BE2C (cell line): ENCODE data around the gene EML6.

Experiments used
- DNase-seq: peaks from one replicate; pipeline ENCODE4 v3.0.0-alpha.2; 2020
- H3K27me3 ChIP-seq: fragments of 250-450 bp; sonication (Bioruptor Pico); 2 replicates; pipeline ENCODE4 v1.5.1; 2020; ENCODE audit warnings: mild to moderate bottlenecking
- H3K36me3 ChIP-seq: fragments of 250-450 bp; sonication (Bioruptor Pico); 2 replicates; pipeline ENCODE4 v1.5.1; 2020; ENCODE audit warnings: mild to moderate bottlenecking
- H3K4me1 ChIP-seq: fragments of 250-450 bp; sonication (Bioruptor Pico); 2 replicates; pipeline ENCODE4 v1.5.1; 2020
- H3K4me3 ChIP-seq: 2 replicates; pipeline ENCODE4 v1.5.1; 2011; ENCODE audit warnings: low read depth, low read length
- H3K9me3 ChIP-seq: fragments of 250-450 bp; sonication (Bioruptor Pico); 2 replicates; pipeline ENCODE4 v1.5.1; 2020
- CTCF ChIP-seq: IDR thresholded peaks from 2 replicates; pipeline ENCODE4 v1.5.1; 2012; ENCODE audit warnings: mild to moderate bottlenecking, low read depth, low read length

Gene EML6

DNA sequence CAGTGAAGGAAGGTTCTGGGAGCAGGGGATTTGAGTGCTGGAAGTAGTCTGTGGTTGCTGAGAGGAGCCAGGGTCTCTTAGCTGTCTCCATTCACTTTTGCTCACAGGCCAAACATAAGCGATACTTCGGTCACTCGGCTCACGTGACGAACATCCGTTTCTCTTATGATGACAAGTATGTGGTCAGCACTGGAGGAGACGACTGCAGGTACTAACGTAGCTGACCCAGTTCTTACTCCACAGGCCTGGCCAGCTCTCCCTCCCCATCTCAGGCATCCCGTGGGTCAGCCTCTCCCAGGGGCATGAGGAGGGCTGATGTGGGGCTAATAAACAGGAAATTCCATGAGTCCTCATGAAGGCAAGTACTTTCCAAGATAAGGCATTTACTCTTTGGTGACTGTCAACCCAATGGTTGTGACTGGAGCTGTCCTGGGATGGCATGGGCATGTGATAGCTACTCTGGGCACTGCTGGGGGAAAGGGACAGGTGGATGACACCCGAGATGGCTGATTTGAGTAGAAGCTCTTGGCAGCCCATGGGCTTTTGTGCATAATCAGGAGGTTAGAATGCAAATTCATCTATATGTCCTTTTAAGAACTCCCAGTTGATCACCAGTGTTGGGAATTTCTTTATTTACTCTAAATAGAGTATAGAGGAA lies 245.2 kb downstream of the EML6 start:
- Histone ChIP-seq H3K4me1 (0 out of 2 replicates have a peak, but pooled peaks cover 2% of the 10 kb centered on the region), H3K36me3 (peaks cover 54% of the 10 kb centered on the region), H3K4me3 (no peak overlapping the region), H3K9me3 (no peaks in the 10 kb centered on the region), H3K27me3 (no peaks in the 10 kb centered on the region)
- no peak for TF ChIP-seq CTCF
- DNase-seq, result no peak

- Histone ChIP-seq H3K36me3 (peaks cover 53% of the 10 kb centered on the region), H3K9me3 (no peaks in the 10 kb centered on the region), H3K4me1 (0 out of 2 replicates have a peak, but pooled peaks cover 2% of the 10 kb centered on the region), H3K27me3 (no peaks in the 10 kb centered on the region), H3K4me3 (no peak overlapping the region)
- DNase-seq, result no peak
- no peak for TF ChIP-seq CTCF
Observed at GRCh38 chr2:54969295-54969939, 246.0 kb downstream of the EML6 start.

- Histone ChIP-seq H3K4me3 (no peak overlapping the region), H3K36me3 (peaks cover 48% of the 10 kb centered on the region), H3K27me3 (no peaks in the 10 kb centered on the region), H3K9me3 (no peaks in the 10 kb centered on the region), H3K4me1 (0 out of 2 replicates have a peak, but pooled peaks cover 2% of the 10 kb centered on the region)
- TF ChIP-seq CTCF, result no peak
- no peak for DNase-seq
Observed at GRCh38 chr2:54969940-54970338, 246.5 kb downstream of the EML6 start.

- no peak for DNase-seq
- no peak for TF ChIP-seq CTCF
- no peaks in the 10 kb centered on the region for H3K27me3 ChIP-seq
- H3K36me3 ChIP-seq, result peaks cover 25% of the 10 kb centered on the region
- H3K9me3 ChIP-seq, result no peaks in the 10 kb centered on the region
- no peak overlapping the region for H3K4me3 ChIP-seq
- H3K4me1 ChIP-seq, result no peaks in the 10 kb centered on the region
Observed at GRCh38 chr2:54975175-54975574, 251.7 kb downstream of the EML6 start.

DNA sequence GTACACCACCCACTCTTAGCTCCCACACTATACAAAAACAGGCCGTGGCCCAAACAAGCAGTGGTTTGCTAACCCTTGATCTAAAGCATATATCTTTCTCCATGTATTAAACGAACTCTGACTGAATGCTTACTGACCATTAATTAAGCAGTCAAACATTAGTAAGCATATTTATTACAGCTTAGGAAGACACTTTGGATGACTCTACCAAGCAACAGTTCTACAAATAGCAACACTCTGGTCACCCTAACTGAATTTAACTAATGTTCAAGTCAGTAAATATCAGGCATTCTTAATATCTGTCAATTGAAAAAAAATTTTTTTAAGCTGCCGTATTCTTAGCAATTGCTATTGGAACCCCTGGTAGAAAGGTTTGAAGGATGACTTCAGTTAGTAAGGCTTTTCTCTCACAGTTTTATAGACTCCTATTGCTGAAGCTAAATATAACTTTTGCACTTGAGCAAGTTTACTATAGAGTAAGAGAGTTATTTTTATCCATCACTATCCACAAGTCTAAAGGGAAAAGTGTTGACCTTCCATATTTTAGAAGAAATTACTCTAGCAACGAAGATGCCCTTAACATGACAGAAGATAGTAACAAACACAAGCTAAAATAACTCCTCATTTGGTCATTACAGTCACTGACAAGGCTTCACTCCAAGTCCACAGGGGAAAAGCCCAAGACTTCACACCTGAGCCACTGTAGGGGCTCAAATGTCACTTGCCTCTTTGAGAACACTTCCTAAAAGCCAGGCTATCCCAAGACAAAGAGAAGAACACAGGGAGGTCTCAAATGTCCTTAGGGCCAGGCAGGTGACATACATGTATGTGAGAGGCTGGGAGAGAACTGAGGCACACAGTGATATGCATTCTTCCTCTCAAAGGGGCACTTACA lies 252.4 kb downstream of the EML6 start:
- Histone ChIP-seq H3K27me3 (no peaks in the 10 kb centered on the region), H3K36me3 (peaks cover 18% of the 10 kb centered on the region), H3K4me1 (no peaks in the 10 kb centered on the region), H3K4me3 (no peak overlapping the region), H3K9me3 (no peaks in the 10 kb centered on the region)
- DNase-seq, result no peak
- no peak for TF ChIP-seq CTCF
